Heart right ventricle (tissue), 16 donors: Measurements from ENCODE around the gene MARK1. TPM values are rescaled to one million over a fixed set of nuclear protein-coding genes. Genes with fewer than 3 reads are reported as not detected.
A peak's percentile ranks its signal among the peaks of the same experiment; 100 is the strongest.

Source experiments
- ATAC-seq, 8 donors: fragments of 200-7000 bp; cut with Tn5 transposase; one replicate each; pipeline ENCODE4 v1.9.1; 2020; ENCODE audit warnings: mild to moderate bottlenecking in 8 of 8, moderate library complexity in 8 of 8, moderate number of reproducible peaks in 1 of 8
- DNase-seq, 2 donors: peaks; one replicate each; pipeline ENCODE4 v3.0.0-alpha.2; 2020
- H3K27ac ChIP-seq, 10 donors: fragments of 200-600 bp; sonication (generic) in 2 of 10; one replicate each; pipeline versions ENCODE4 v1.5.0 to v1.8.0; 2020 to 2022; ENCODE audit warnings: mild to moderate bottlenecking in 3 of 10
- H3K27me3 ChIP-seq, 7 donors: fragments of 200-600 bp; one replicate each; pipeline ENCODE4 v1.8.0; 2021 to 2022; ENCODE audit warnings: mild to moderate bottlenecking in 2 of 7
- H3K36me3 ChIP-seq, 9 donors: fragments of 200-600 bp; sonication (generic) in 1 of 9; one replicate each; pipeline versions ENCODE4 v1.5.0 to v1.8.0; 2020 to 2022; ENCODE audit warnings: mild to moderate bottlenecking in 2 of 9
- H3K4me1 ChIP-seq, 9 donors: fragments of 200-600 bp; sonication (generic) in 1 of 9; one replicate each; pipeline versions ENCODE4 v1.5.0 to v1.8.0; 2020 to 2022; ENCODE audit warnings: mild to moderate bottlenecking in 4 of 9
- H3K4me3 ChIP-seq, 10 donors: fragments of 200-600 bp; sonication (generic) in 2 of 10; one replicate each; pipeline versions ENCODE4 v1.5.0 to v1.8.0; 2020 to 2022; ENCODE audit warnings: mild to moderate bottlenecking in 7 of 10, moderate library complexity in 2 of 10
- H3K9me3 ChIP-seq, 11 donors: fragments of 200-600 bp in 10 of 11; sonication (generic) in 2 of 11; one replicate each; pipeline versions ENCODE4 v1.5.0 to v1.8.0; 2013 to 2022; ENCODE audit warnings: mild to moderate bottlenecking in 2 of 11, control low read depth in 1 of 11, moderate library complexity in 1 of 11
- CTCF ChIP-seq, 9 donors: fragments of 200-600 bp; sonication (generic) in 2 of 9; IDR thresholded peaks; one replicate each; pipeline versions ENCODE4 v1.5.0 to v1.8.0; 2021 to 2022; ENCODE audit warnings: antibody characterized with exemption in 9 of 9, mild to moderate bottlenecking in 5 of 9, moderate library complexity in 1 of 9
- WGBS, 2 donors: extraction: QIAGEN DNeasy Blood & Tissue Kit; methylation state at CpG; one replicate each; pipeline ENCODE4 v1.1.7; 2013; ENCODE audit warnings: inconsistent platforms in 1 of 2; 5-methylcytosine and 5-hydroxymethylcytosine counted together
- intact Hi-C, 10 donors: fragments of 100-400 bp; cut with DNase I; formaldehyde crosslinking; loops; one replicate each; pipeline versions ENCODE4 v1.11.1 to v1.14.2; 2022
- polyA plus RNA-seq, 2 donors: library from polyadenylated mRNA; stranded (reverse); fragments of 200-250 nt; gene quantifications; one replicate each; pipeline ENCODE4 v1.2.3, GENCODE V29; 2013
- total RNA-seq, 10 donors: library from RNA; stranded (reverse); fragmentation: NEBNext Ultra II Directional in 3 of 10; extraction: Animal tissue kit (Norgen Biotek cat#: 25700) in 3 of 10; gene quantifications; one replicate each; pipeline versions ENCODE4 v1.2.1 to v1.2.4, GENCODE V29; 2021 to 2023
- donor health status: Arrhythmogenic right ventricular cardiomyopathy.
- donor health status: ischemic (EF 13 %, LVEDD 7.1; RV severe dilation, severe dysfunction).
- donor health status: healthy with polysubstance abuse.
- donor health status: DM: no; HTN: yes; CAD: no.
- donor health status: DM: no; HTN: no; CAD: no.
- donor health status: ischemic (EF 25% LVEDD 6.9; RV normal size, moderate dysfunction).
- donor health status: ischemic (EF 25% LVEDD 5.7; RV mildly dilated, moderate dysfunction).
- donor health status: healthy.
- donor health status: DM: yes; HTN: yes; CAD: no.
- donor health status: Ischemic cardiomyopathy.
- donor health status: ischemic (EF 35%, LVEDD 5.7; RV mildly dilated, moderate dysfunction).
- donor health status: nonischemic (EF 11% LVEDD 7.7; RV severe dilation, severe dysfunction).
- donor health status: DM: yes; HTN: yes; CAD: no.
- donor health status: PGD.
- donor health status: ischemic (EF 29% LVEDD 5.4; RV normal size, mild dysfunction).
- donor health status: nonischemic (EF 23%, LVEDD 6.1; RV moderate dilation, normal function).

MARK1 gene
- total and polyA plus RNA-seq, 12 donors = 6.9 to 19.0 (median 14.9) TPM

- no peak for TF ChIP-seq CTCF (IDR thresholded peaks at IDR 0.05)
- no peaks in the 10 kb centered on the region for H3K9me3 ChIP-seq
- H3K4me3 ChIP-seq = peak overlapping the region; percentile 51 to 93 (median 76)
- peaks cover 0 to 27% (median 0%) of the 10 kb centered on the region in 7 donors for H3K27me3 ChIP-seq
- H3K27ac ChIP-seq = peak overlapping the region in 2 of 10 donors; percentile 68 to 76
- no peaks in the 10 kb centered on the region for H3K36me3 ChIP-seq
- no peak for DNase-seq
- intact Hi-C loops = loop anchor here (1.0 to 10.0 kb wide), 8 partner anchors 43 to 88 kb away; no protein-coding TSS in a partner anchor
- 37 to 38% methylated on average over 14 of the region's 14 CpGs for WGBS, 2 donors
- H3K4me1 ChIP-seq = peaks cover 0 to 25% (median 14%) of the 10 kb centered on the region in 9 donors
- peak in 1 of 8 donors; percentile 7 for ATAC-seq
These were observed 161.7 kb downstream of the MARK1 start for GRCh38 chr1:220689666-220690065.

GRCh38 chr1:220690140-220691052 lies 162.5 kb downstream of the MARK1 start, which contains the start of gene C1orf115:
Gene C1orf115, plus strand, starts transcription at chr1:220690363. Its CDS starts 40 bp downstream, at chr1:220690403.
- Histone ChIP-seq H3K4me3 (peak within 1 kb of the TSS; percentile 51 to 93 (median 76)), H3K4me1 (peaks cover 0 to 25% (median 14%) of the 10 kb centered on the region in 9 donors), H3K27ac (peak within 1 kb of the TSS; percentile 2 to 87 (median 76)), H3K36me3 (no peaks in the 10 kb centered on the region), H3K27me3 (peaks cover 0 to 27% (median 0%) of the 10 kb centered on the region in 7 donors), H3K9me3 (no peaks in the 10 kb centered on the region)
- WGBS, 2 donors = 3% methylated on average over 86 to 93 of the region's 96 CpGs
- intact Hi-C loops = loop anchor here in 9 of 10 donors (1.0 to 5.0 kb wide), 7 partner anchors 42 to 87 kb away; no protein-coding TSS in a partner anchor
- peak; percentile 97 to 100 (median 99) for TF ChIP-seq CTCF (IDR thresholded peaks at IDR 0.05)
- peak; percentile 70 to 83 for DNase-seq
- ATAC-seq = peak; percentile 94 to 98 (median 96)

GRCh38 chr1:220691053-220691684 lies 163.2 kb downstream of the MARK1 start:
- H3K4me3 ChIP-seq = peak overlapping the region; percentile 51 to 93 (median 76)
- DNase-seq (no peak), ATAC-seq (peak in 1 of 8 donors; percentile 24)
- intact Hi-C loops = loop anchor here in 7 of 10 donors (2.0 to 5.0 kb wide), 5 partner anchors 41 to 86 kb away; no protein-coding TSS in a partner anchor
- peak overlapping the region in 6 of 10 donors; percentile 68 to 87 (median 80) for H3K27ac ChIP-seq
- no peaks in the 10 kb centered on the region for H3K9me3 ChIP-seq
- H3K4me1 ChIP-seq = peaks cover 0 to 25% (median 14%) of the 10 kb centered on the region in 9 donors
- 41 to 42% methylated on average over 14 of the region's 14 CpGs for WGBS, 2 donors
- H3K36me3 ChIP-seq = no peaks in the 10 kb centered on the region
- H3K27me3 ChIP-seq = peaks cover 0 to 27% (median 0%) of the 10 kb centered on the region in 7 donors
- TF ChIP-seq CTCF (IDR thresholded peaks at IDR 0.05) = no peak
